H1 (cell line): Measurements from ENCODE around the gene TCHP. TPM values are rescaled to one million over a fixed set of nuclear protein-coding genes. Genes with fewer than 3 reads are reported as not detected.
"Not testable (repeated sequence)": the region's sequence is repeated elsewhere in the genome, so short reads cannot be mapped to it uniquely, and the experiment has no call there.

Experiments
- CTCF ChIA-PET: fragments of 300-600 bp; sonication (Branson Sonifier 250); formaldehyde crosslinking; loops from one replicate; lab custom pipeline; 2021; ENCODE audit not compliant: partially characterized antibody; lab: Charles Lee
- POLR2A ChIA-PET: fragments of 300-600 bp; sonication (Branson Sonifier 250); formaldehyde crosslinking; loops from one replicate; lab custom pipeline; 2021; ENCODE audit warnings: inconsistent platforms; ENCODE audit not compliant: partially characterized antibody; lab: Charles Lee
- DNase-seq, 2 experiments: peaks; one replicate each; pipeline versions ENCODE4 v3.0.0 to v3.0.0-alpha.2; 2010 to 2022; ENCODE audit warnings: low spot score in 2 of 2, low read depth in 1 of 2, mixed read lengths in 1 of 2
- FAIRE-seq: peaks from 2 replicates; lab custom pipeline; 2011; peaks lifted over from hg19 to GRCh38; lab: Jason Lieb, UNC
- H2AFZ ChIP-seq: 2 replicates; pipeline ENCODE4 v1.8.1; 2012; ENCODE audit warnings: low read length, inconsistent platforms
- H2AK5ac ChIP-seq: 2 replicates; pipeline ENCODE4 v1.6.1; 2013; ENCODE audit warnings: low read depth, low read length
- H2BK120ac ChIP-seq: replicated peaks from 2 replicates; pipeline ENCODE3; 2013; ENCODE audit warnings: low read depth, low read length, inconsistent platforms
- H2BK12ac ChIP-seq: 2 replicates; pipeline ENCODE4 v1.6.1; 2013; ENCODE audit warnings: low read depth, low read length
- H2BK15ac ChIP-seq: 2 replicates; pipeline ENCODE4 v1.6.1; 2013; ENCODE audit warnings: low read length
- H2BK20ac ChIP-seq: 2 replicates; pipeline ENCODE4 v1.6.1; 2013; ENCODE audit warnings: low read length
- H2BK5ac ChIP-seq: 2 replicates; pipeline ENCODE4 v1.6.1; 2013; ENCODE audit warnings: low read depth, low read length
- H3K14ac ChIP-seq: 2 replicates; pipeline ENCODE4 v1.6.1; 2013; ENCODE audit warnings: inconsistent platforms; ENCODE audit not compliant: insufficient read length
- H3K18ac ChIP-seq: 2 replicates; pipeline ENCODE4 v1.6.1; 2013; ENCODE audit warnings: low read length; ENCODE audit errors: extremely low read depth
- H3K23ac ChIP-seq: 2 replicates; pipeline ENCODE4 v1.6.1; 2013; ENCODE audit warnings: inconsistent platforms; ENCODE audit not compliant: insufficient read length
- H3K23me2 ChIP-seq: 2 replicates; pipeline ENCODE4 v1.6.1; 2013; ENCODE audit warnings: low read depth, low read length
- H3K27ac ChIP-seq: 2 replicates; pipeline ENCODE4 v1.6.1; 2011; ENCODE audit warnings: low read depth, low read length, inconsistent platforms
- H3K27me3 ChIP-seq, 4 experiments: replicated peaks in 1 of 4; 1 replicate in 1 of 4; 2 replicates in 3 of 4; pipeline versions ENCODE4 v1.6.1 to v1.8.1; 2011 to 2013; ENCODE audit warnings: low read length in 3 of 4, mild to moderate bottlenecking in 3 of 4, inconsistent platforms in 2 of 4, mixed read lengths in 2 of 4, moderate library complexity in 1 of 4; ENCODE audit not compliant: control insufficient read depth in 3 of 4, insufficient read depth in 3 of 4; ENCODE audit errors: extremely low read depth in 1 of 4
- H3K36me3 ChIP-seq, 4 experiments: 2 replicates each; pipeline versions ENCODE4 v1.6.1 to v1.8.1; 2011 to 2013; ENCODE audit warnings: mild to moderate bottlenecking in 4 of 4, low read length in 3 of 4, moderate library complexity in 2 of 4, control low read depth in 1 of 4, inconsistent platforms in 1 of 4; ENCODE audit not compliant: insufficient read depth in 4 of 4, control insufficient read depth in 2 of 4
- H3K4ac ChIP-seq: replicated peaks from 2 replicates; pipeline ENCODE3; 2013; ENCODE audit warnings: low read length, low read depth, mixed read lengths, inconsistent platforms; ENCODE audit not compliant: insufficient read length
- H3K4me1 ChIP-seq, 4 experiments: replicated peaks in 1 of 4; 1 replicate in 1 of 4; 2 replicates in 3 of 4; pipeline versions ENCODE4 v1.6.1 to v1.8.1; 2011 to 2013; ENCODE audit warnings: low read length in 3 of 4, inconsistent platforms in 2 of 4, mixed read lengths in 1 of 4; ENCODE audit not compliant: insufficient read depth in 4 of 4, control insufficient read depth in 3 of 4
- H3K4me2 ChIP-seq, 2 experiments: 2 replicates each; pipeline versions ENCODE4 v1.6.1 to v1.8.1; 2011 to 2013; ENCODE audit warnings: low read depth in 2 of 2, low read length in 2 of 2, control low read depth in 1 of 2, inconsistent platforms in 1 of 2, mild to moderate bottlenecking in 1 of 2; ENCODE audit not compliant: insufficient read depth in 1 of 2
- H3K4me3 ChIP-seq, 4 experiments: fragments of 200-600, 300-600 bp in 1 of 4; sonication (generic), shearing (Covaris generic), sonication (Bioruptor Twin) in 1 of 4; 2 replicates each; pipeline versions ENCODE4 v1.5.1 to v1.8.1; 2011 to 2016; ENCODE audit warnings: low read length in 4 of 4, low read depth in 3 of 4, control low read depth in 2 of 4, inconsistent platforms in 2 of 4, mild to moderate bottlenecking in 2 of 4, mixed read lengths in 1 of 4, moderate library complexity in 1 of 4; ENCODE audit not compliant: insufficient read depth in 2 of 4; ENCODE audit errors: extremely low read depth in 1 of 4
- H3K56ac ChIP-seq: replicated peaks from 2 replicates; pipeline ENCODE3; 2013; ENCODE audit warnings: low read depth, mild to moderate bottlenecking, mixed read lengths, low read length, inconsistent platforms; ENCODE audit not compliant: insufficient read length
- H3K79me1 ChIP-seq: 2 replicates; pipeline ENCODE4 v1.6.1; 2013; ENCODE audit warnings: low read depth, low read length, control low read depth
- H3K79me2 ChIP-seq, 2 experiments: 2 replicates each; pipeline versions ENCODE4 v1.6.1 to v1.8.1; 2012 to 2013; ENCODE audit warnings: low read length in 2 of 2, mild to moderate bottlenecking in 2 of 2, inconsistent platforms in 1 of 2; ENCODE audit not compliant: insufficient read depth in 2 of 2, control insufficient read depth in 1 of 2
- H3K9ac ChIP-seq, 4 experiments: replicated peaks in 1 of 4; 1 replicate in 1 of 4; 2 replicates in 3 of 4; pipeline versions ENCODE4 v1.6.1 to v1.8.1; 2011 to 2013; ENCODE audit warnings: low read depth in 3 of 4, low read length in 3 of 4, control low read depth in 2 of 4, mild to moderate bottlenecking in 2 of 4, moderate library complexity in 2 of 4, inconsistent platforms in 1 of 4; ENCODE audit errors: extremely low read depth in 1 of 4
- H3K9me3 ChIP-seq, 2 experiments: 2 replicates each; pipeline versions ENCODE4 v1.6.1 to v1.8.1; 2012 to 2013; ENCODE audit warnings: mild to moderate bottlenecking in 2 of 2, moderate library complexity in 2 of 2, control low read depth in 1 of 2, inconsistent platforms in 1 of 2, low read depth in 1 of 2, low read length in 1 of 2, mixed read lengths in 1 of 2; ENCODE audit not compliant: insufficient read depth in 2 of 2
- H4K20me1 ChIP-seq, 2 experiments: replicated peaks in 1 of 2; 2 replicates each; pipeline versions ENCODE3 to v1.8.1; 2011 to 2013; ENCODE audit warnings: inconsistent platforms in 2 of 2, low read length in 2 of 2, mild to moderate bottlenecking in 1 of 2; ENCODE audit not compliant: insufficient read depth in 2 of 2, control insufficient read depth in 1 of 2
- H4K5ac ChIP-seq: 2 replicates; pipeline ENCODE4 v1.6.1; 2013; ENCODE audit warnings: low read length, low read depth, mixed read lengths, inconsistent platforms; ENCODE audit not compliant: insufficient read length
- H4K8ac ChIP-seq: 2 replicates; pipeline ENCODE4 v1.8.0; 2013; ENCODE audit warnings: mild to moderate bottlenecking, moderate library complexity, low read length, inconsistent platforms; ENCODE audit not compliant: insufficient read depth; ENCODE audit errors: extremely low read depth
- H4K91ac ChIP-seq: replicated peaks from 2 replicates; pipeline ENCODE3; 2013; ENCODE audit warnings: low read length, mixed read lengths, inconsistent platforms; ENCODE audit not compliant: insufficient read length
- ATF3 ChIP-seq: IDR thresholded peaks from 2 replicates; pipeline ENCODE4 v1.6.1; 2011; ENCODE audit warnings: low read depth, mild to moderate bottlenecking, low read length; ENCODE audit not compliant: insufficient read depth
- RXRA ChIP-seq: IDR thresholded peaks from 2 replicates; pipeline ENCODE4 v1.6.1; 2011; ENCODE audit warnings: low read depth, mild to moderate bottlenecking, low read length, moderate library complexity; ENCODE audit not compliant: insufficient read depth
- SP4 ChIP-seq: IDR thresholded peaks from 2 replicates; pipeline ENCODE4 v1.6.1; 2012; ENCODE audit warnings: low read length, inconsistent platforms
- ZNF274 ChIP-seq: IDR thresholded peaks from 2 replicates; pipeline ENCODE4 v1.7.0; 2012; ENCODE audit warnings: low read length, borderline replicate concordance; ENCODE audit errors: extremely low read depth
- WGBS, 2 experiments: shearing (Covaris generic) in 1 of 2; methylation state at CpG; one replicate each; pipeline versions ENCODE4 v1.1.6 to v1.1.7; 2013 to 2015; ENCODE audit warnings: low lambda C conversion rate in 2 of 2, mixed read lengths in 2 of 2, inconsistent platforms in 1 of 2, low coverage in 1 of 2, missing lambda C conversion rate in 1 of 2; ENCODE audit not compliant: insufficient replicate concordance in 2 of 2, insufficient coverage in 1 of 2, insufficient read length in 1 of 2; ENCODE audit errors: extremely low coverage in 1 of 2, missing lambda C conversion rate in 1 of 2; 5-methylcytosine and 5-hydroxymethylcytosine counted together
- polyA plus RNA-seq, 7 experiments: library from polyadenylated mRNA; depleted of rRNA in 3 of 7; stranded (reverse) in 5 of 7; unstranded in 2 of 7; fragments of >200 nt in 5 of 7; fragments of 200-250 nt in 2 of 7; gene quantifications; 1 replicate in 5 of 7; 2 replicates in 1 of 7; 4 replicates in 1 of 7; pipeline versions ENCODE4 v1.2.1 to v1.2.3, GENCODE V29; 2011 to 2013; ENCODE audit warnings: missing spikeins in 2 of 7, mixed read lengths in 2 of 7
- total RNA-seq: library from RNA; stranded (reverse); fragmentation: NEBNext Ultra II Directional; extraction: Animal tissue kit (Norgen Biotek cat#: 25700); gene quantifications from 2 replicates; pipeline ENCODE4 v1.2.1, GENCODE V29; 2021

TCHP gene
- total and polyA plus RNA-seq, 2 of the 8 experiments (the other 6 are each of a cell fraction or from before 2014, with no cell fraction given) = 2.8 to 4.5 TPM

- TF ChIP-seq RXRA (no peak), ATF3 (no peak), ZNF274 (no peak), SP4 (no peak)
These were observed 38.3 kb upstream of the TCHP start (continued) for GRCh38 chr12:109861689-109862314.

- H3K23me2 ChIP-seq, H2BK15ac ChIP-seq, H3K4ac ChIP-seq, H3K36me3 ChIP-seq, H3K9me3 ChIP-seq, H3K14ac ChIP-seq, H3K79me2 ChIP-seq, H3K9ac ChIP-seq, H3K4me2 ChIP-seq, H2AFZ ChIP-seq, H4K5ac ChIP-seq, H3K27ac ChIP-seq, H3K79me1 ChIP-seq, H2BK12ac ChIP-seq, H4K20me1 ChIP-seq, H4K91ac ChIP-seq, H3K56ac ChIP-seq, H4K8ac ChIP-seq, H3K23ac ChIP-seq, FAIRE-seq, H3K4me3 ChIP-seq, H3K27me3 ChIP-seq, H2AK5ac ChIP-seq, H2BK20ac ChIP-seq, H2BK120ac ChIP-seq, POLR2A ChIA-PET, H3K18ac ChIP-seq, DNase-seq, H2BK5ac ChIP-seq, H3K4me1 ChIP-seq: not testable (repeated sequence)
- CTCF ChIA-PET = interaction anchor here (0.8 to 7.1 kb wide), 6 partner anchors 10 to 71 kb away, joined by 3 to 86 read pairs (median 3); no protein-coding TSS in a partner anchor
- 96% methylated on average over 9 of the region's 9 CpGs; no CpG with 5 or more reads in 1 of the 2 experiments for WGBS, 2 experiments
These were observed 37.6 kb upstream of the TCHP start for GRCh38 chr12:109862491-109862890.
